ENCODE data around the gene AIFM3.
"Not testable (repeated sequence)": the region's sequence is repeated elsewhere in the genome, so short reads cannot be mapped to it uniquely, and the experiment has no call there.

Gene AIFM3

DNA sequence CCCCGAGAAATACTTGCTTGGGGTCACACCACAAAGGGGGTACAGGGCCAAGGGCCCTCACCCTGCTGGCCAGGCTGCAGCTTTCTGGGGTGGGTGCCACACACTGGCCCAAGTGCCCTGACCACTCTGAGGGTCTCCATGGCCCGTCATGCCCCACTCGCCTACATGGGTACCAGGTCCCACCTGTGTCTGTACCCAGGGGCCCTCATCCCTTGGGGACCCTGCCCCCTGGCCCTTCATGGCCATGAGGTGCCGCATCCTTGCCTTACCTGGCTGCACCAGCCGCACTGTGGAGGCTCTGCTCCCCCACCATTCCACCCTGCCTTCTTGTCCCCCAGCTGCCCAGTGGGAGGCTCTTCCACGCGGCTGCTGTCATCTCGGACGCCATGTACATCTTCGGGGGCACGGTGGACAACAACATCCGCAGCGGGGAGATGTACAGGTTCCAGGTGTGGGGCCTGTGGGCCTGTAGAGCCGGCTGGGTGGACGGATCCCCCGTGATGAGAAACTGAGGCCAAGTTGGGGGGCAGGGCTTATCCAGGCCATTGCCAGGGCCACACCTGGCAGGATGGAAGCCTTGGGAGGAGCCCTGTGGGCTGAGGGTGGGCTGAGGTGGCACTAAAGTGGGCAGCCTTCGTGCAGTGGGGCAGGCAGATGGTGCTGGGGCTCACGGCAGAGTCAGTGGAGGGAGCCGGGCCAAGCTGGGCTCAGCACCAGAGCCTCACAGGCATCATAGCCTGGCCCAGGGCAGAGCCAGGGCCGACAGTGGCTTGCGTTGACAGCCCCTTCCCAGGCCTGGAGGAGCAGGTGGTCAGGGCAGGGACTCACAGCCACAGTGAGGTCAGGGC is 25.6 kb downstream of the AIFM3 start:
- DNase-seq = no peak

DNA sequence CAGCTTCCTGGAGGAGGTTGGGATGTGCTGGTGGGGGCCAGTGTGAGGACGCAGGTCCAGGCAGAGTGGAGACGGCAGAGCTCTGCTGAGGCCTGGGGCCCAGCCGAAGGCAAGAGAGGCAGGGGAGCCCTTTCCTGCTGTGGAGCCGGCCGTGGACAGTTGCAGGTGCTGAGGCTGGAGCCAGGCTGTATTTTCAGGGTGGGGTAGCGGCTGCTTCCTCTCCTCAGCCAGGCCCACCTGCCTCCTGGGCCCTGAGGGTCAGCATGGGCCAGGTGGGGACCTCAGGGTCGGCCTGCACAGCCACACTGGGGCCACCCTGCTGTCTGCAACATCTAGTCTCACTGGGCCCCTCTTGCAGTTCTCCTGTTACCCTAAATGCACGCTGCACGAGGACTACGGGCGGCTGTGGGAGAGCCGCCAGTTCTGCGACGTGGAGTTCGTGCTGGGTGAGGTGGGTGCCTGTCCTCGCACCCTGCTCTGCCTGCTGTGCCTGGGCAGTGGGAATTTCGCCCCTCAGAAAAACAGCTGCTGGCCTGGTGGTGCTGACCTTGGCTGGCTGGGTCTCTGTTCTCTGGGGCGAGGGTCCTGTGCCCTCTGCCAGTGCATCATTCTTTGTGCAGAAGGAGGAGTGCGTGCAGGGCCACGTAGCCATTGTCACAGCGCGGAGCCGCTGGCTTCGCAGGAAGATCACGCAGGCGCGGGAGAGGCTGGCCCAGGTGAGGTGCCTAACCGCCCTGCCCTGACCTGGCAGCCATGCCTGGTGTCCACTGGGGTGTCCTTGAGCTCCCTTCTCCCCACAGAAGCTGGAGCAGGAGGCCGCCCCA is 26.5 kb downstream of the AIFM3 start:
- no peak for DNase-seq

DNA sequence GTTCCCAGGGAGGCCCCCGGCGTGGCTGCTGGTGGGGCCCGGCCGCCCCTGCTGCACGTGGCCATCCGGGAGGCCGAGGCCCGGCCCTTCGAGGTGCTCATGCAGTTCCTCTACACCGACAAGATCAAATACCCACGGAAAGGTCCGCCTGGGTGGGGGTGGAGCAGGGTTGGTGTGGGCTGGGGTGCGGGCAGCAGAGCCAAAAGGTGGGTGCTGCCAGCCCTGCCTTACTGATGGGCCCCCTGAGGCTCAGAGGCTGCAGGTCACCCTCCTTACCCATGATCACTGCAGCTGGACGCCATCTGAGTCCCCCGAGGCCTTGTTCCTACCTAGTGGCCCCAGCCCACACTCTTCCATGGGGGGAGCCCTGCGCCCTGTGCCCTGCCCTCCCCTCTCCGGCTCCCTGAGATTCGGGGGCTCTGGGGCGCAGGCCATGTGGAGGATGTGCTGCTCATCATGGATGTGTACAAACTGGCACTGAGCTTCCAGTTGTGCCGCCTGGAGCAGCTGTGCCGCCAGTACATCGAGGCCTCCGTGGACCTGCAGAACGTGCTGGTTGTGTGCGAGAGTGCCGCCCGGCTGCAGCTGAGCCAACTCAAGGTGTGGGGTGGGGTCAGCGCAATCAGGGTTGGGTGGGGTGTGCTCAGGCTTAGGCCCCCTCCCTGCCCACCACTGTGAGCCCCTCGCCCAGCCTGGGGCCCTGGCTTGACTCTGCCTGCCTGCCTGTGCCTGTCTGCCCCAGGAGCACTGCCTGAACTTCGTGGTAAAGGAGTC is 27.3 kb downstream of the AIFM3 start:
- DNase-seq = no peak

DNA sequence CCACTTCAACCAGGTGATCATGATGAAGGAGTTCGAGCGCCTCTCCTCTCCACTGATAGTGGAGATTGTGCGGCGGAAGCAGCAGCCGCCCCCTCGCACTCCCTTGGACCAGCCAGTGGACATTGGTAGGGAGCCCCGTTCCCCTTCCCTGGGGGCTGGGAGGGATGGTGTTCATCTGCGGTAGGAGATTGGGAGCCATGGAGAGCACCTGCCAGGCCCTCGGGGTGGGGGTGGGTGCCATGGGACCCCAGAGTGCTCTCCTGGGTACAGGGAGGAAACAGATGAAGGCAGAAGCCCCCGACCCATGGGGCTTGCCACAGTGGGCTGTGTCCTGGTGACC is 27.8 kb downstream of the AIFM3 start:
- DNase-seq = no peak

DNA sequence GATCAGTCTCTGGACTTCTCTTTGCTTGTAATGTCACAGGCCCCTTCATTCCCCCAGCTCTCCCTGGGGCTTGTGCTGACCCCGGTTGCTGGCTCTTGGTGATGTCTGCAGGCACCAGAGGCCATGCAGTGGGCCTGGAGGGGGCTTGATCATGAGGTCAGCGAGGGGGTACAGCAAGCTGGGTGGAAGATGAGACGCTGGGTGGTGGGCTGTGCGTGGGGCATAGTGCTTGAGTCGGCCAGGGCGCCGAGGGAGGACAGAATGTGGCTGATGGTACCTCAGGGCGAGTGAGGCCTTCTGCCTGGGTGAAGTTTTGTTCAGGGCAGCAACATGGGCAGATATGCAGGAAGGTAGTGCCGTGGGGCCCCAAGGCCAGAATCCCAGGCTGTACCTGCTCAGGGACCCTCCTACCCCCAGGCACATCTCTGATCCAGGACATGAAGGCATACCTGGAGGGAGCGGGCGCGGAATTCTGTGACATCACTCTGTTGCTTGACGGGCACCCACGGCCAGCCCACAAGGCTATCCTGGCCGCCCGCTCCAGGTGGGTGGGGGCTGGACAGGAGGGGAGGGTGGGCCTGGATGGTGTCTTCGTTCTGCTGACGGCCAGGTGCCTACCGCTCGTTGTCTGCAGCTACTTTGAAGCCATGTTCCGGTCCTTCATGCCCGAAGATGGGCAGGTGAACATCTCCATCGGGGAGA is 28.4 kb downstream of the AIFM3 start:
- DNase-seq = no peak

DNA sequence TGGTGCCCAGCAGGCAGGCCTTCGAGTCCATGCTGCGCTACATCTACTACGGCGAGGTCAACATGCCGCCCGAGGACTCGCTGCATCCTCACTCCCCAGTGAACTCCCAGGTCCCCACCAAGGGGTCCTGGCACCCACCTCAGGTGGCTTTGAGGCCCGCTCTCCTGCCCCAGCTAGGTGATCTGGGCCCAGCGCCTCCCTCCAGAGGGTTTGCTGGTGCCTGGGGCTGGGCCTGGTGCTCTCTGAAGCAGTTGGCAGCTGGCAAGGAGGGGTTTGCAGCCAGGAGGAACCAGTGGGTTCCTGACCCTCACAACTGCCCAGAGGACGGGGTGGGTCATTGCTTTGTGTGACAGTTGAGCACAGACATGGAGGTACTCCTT is 29.0 kb downstream of the AIFM3 start:
- DNase-seq = no peak

DNA sequence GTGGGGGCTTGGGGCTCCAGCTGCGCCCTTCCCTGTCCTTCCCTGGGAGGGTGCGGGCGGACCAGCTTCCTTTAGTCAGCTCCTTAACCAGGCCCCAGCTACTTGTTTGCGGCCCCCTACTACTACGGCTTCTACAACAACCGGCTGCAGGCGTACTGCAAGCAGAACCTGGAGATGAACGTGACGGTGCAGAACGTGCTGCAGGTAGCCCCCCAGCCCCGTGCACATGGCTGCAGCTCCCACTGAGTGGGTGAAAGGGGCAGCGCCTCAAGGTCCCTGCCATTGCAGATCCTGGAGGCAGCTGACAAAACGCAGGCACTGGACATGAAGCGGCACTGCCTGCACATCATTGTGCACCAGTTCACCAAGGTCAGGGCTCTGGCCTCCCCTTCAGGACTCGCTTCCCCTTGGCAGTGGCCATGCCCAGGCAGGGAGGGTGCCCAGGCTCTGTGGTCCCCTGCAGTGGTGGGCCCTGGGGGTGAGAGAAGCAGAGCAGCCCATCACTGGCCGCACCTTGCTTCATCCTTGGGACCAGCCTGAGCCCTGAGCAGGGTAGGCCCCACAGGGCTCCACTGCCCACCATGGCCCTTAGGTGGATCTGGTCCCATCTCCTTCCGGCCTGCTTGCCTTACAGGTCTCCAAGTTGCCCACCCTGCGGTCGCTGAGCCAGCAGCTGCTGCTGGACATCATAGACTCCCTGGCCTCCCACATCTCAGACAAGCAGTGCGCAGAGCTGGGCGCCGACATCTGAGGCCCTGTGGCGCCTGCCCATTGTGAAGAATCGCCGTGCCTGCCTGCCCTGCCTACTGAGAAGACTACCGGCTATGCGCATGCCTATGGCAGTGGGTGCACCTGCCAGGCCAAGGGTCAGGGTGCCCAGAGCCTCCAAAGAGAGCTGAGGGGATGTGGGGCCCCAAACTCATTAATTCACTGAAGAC is 29.8 kb downstream of the AIFM3 start:
- no peak for DNase-seq

DNA sequence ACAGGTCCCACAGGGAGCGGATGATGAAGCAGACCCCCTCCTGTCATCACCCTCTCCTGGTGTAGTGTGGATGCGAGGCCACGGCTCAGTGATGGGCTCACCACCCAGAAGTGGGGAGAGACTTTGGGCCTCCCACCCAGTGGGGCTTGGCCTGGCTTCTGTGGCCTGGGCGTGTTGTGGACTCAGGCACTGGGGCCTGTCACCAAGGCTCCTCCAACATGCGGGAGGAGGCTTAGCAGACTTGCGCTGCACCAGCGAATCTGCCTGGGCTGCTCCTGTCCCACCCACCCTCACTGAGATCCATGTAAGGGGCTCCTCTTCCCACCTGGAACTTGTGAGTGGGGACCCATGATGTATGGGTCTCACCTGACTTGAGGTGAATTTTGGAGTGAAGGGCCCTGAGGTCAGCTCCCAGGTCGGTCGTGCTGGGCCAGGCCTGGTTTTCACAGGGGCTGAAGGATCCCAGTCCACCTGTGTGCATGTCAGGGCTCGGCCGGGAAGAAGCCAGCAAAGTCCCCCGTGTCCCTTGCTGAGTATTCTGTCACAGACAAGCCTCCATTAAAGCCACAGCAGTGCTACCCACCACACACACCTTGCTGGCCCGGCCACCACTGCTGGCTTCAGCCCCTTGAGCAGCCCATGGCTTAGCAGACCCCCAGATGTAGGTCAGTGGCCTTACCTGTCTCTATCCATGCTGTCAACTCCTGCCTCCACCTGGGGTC is 30.6 kb downstream of the AIFM3 start:
- DNase-seq = no peak

DNA sequence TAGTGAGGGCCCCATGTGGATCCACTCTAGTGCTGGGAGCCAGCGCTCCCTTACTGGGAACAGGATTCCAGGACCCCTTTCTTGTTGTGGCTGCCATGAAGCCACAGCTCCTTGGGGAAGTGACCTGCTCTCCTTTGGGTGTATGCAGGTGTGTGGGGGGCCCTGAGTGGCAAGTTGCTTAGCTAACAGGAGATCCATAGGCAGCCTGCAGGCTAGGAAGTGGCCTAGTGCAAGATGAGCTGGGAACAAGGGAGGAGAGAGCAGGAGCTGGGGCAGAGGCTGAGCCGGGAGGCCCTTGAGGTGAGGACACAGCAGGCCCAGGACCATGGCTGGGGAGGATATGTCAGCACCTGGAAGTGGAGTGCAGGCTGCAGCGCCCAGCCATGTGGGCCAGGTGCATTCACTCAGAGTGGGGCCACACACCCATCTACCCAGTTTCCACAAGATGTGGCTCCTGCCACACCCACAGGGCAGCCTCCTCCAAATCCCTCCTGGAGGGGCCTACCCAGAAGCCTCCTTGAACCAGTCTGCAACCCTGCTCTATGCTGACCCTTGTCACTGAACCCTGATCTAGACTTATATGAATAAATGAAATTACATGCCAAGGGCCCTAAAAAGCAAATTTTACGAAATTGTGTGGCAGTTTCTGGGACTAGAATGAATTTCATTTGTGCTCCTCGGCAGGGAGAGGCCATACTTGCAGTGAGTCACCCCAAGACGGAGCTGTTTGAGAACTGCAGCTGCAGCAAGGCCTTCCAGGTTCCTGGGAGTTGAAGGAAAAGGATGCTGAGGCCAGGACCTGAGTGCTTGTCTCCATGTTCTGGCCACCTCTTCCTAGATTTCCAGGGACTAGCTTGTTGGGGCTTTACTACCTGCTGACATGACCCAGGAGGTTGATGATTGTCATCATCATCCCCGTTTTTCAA is 31.6 kb downstream of the AIFM3 start:
- no peak for DNase-seq

DNA sequence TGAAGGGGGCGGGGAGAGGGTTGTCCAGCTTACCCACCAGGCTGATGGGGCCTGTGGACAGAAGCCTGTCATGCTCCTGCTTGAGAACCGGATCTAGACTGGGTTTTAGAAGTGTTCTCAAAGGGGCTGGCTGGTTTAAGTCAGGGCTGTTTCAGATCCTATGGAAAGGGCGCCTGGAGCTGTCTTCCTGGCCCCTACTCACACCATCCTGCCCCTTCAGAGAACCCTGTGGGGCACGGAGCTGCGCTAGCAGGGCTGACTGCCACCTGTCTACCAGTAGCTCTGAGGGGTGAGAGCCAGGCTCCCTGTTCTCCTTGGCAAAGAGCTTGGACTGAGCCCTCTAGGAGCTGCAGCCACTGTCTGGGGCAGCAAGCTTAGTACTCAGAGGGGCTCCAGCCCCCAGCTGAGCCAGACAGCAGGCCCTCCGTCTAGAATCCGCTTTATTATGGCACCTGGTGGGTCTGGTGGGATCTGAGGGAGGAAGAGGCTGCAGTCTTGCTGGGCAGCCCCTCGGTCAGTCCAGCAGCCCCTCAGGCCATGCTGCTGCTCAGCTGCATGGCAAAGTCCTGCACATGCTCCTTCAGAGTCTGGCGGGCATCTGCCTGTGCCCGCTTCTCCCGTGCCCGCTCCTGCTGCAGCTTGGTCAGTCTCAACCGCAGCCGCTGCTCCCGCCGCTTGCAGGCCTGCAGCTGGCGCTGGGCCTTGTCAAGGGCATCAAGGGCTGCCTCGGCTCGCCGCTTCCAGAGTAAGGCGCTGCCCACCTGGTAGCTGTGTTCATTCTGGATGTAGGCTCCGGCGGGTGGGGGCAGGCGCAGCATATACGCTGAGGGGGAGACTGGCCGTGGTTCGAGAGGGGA is 32.5 kb downstream of the AIFM3 start:
- no peak for DNase-seq

DNA sequence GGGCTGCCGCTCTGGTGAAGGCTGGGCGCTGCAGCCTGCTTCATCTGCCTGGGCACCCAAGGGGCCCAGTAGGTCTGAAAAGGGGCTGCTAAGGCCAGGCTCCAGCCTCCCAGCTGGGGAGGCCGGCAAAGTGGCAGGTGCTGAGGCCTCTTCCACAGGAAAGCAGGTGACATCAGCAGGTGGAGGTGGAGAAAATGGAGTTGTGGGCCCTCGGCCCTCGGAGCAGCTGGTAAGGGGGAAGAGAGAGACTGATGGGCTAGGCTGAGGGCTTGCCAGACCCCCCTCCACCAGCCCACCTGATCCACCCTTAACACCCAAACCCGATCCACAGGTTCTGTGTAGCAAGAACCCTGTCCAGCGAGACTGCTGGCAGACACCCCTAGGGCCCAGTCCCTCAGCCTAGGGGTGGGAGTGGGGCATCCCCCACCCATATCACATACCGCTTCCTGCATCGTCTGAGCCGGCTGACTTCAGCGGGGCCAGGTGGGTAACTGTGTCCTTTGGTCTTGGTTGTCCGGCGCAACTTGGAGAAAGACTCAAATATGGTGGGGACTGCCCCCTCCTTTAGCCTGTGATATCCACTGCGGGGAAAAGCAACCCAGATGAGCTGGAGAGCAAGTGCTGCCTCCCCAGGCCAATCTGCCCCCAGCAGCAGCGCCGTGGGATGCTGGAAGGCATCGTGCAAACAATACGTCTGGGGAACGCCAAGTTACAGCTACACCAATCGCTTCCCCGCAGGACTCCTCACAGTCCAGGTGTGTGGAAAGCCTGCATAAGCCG is 33.3 kb downstream of the AIFM3 start:
- DNase-seq = peak; percentile 36

DNA sequence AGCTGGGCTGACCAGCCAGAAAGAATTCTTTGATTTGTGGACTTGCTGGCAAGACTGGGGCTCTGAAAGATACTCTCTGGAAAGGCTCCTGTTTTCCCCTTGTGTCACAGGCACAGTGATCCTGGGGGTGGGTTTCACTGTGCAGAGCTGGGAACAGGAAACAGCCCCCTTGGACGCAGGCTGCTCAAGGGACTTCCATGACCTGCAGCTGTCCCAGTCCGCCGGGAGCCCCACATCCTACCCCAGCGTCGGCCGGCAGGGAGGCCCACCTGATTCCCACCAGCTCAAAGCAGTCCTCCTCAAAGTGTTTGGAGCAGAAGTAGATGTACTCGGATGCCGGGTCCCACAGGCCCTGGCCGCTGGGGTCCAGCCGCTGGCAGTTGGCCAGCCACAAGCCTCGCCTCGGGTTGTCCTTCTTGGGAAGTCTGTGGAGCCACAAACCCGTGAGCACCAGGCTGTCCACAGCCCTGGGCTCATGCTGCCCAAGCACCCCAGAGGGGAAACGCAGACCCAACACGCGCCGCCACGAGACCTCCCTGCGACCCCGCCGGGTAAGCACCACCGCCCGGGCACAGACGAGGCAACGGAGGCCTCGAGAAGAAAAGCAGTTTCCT is 34.0 kb downstream of the AIFM3 start:
- DNase-seq = no peak

DNA sequence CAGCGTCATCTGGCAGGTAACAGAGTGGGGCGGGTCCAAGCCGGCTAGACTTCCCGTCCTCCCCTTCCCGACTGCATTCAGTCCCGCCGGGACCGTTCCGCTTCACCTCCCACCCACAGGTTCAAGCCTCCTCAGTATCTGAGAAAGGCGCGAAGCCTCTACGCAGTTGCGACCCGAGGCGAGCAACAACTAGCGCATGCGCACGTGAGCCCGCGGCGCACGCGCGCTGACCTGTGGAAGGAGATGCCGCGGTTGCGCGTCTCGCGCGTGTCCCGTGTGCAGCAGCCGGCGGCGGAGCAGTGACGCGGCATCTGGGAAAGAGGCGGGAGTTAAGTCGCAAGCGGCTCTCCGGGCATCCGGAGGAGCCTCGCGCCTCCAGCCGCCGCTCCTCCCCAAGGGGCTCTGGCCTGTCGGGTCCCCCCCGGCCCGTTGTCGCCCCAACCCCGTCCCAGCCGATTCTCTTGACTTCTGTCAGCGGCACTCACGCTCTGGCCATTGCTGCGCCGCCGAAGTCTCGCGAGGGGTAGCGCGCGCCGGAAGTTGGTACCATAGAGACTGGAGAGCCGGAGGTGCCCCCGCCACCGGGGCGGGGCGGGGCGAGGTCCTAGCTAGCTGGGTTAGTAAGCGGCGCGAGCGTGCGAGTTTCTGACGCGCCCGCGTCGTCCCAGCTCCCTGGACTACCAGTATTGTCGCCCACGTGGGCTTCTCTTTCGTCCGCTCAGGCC is 34.7 kb downstream of the AIFM3 start, which contains the start of gene THAP7:
TSS of gene THAP7 (minus strand) at position 518 of the 725 bp plus-strand sequence. CDS start at position 311, 207 bp downstream.
- peak; percentile 97 for DNase-seq

DNA sequence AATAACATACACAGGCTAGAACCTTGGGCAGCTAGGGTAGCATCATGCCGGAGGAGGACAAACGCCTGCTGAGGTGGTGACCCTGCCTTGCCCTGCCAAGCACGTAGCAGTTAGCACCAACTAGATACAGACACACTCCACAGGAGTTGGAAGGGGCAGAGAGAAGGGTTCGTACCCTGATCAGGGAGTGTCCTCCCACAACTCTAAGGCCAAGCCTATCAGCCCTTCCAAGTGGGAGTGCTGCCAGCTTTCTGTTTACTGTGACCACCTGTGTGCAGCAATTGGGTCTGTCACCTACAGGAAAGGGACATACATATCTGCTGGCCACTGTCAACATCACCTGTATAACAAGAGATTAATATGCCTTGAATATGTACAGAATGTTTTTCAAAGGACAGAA is 36.7 kb downstream of the AIFM3 start:
- DNase-seq = no peak

DNA sequence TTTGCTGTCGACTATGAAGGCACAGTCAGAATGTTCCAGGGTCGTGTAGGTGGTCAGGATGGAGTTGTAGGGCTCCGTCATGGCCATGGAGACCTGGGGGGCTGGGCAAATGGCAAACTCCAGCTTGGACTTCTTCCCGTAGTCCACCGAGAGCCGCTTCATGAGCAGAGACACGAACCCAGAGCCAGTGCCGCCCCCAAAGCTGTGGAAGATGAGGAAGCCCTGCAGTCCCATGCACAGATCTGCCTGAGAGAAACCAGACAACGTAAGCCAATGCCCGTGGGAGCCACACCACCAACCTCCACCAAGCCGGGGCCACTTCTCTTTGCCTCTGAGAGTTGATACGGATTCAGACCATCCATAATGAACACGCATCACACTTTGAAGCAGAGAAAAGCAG is 42.2 kb downstream of the AIFM3 start:
- not testable (repeated sequence) for DNase-seq

DNA sequence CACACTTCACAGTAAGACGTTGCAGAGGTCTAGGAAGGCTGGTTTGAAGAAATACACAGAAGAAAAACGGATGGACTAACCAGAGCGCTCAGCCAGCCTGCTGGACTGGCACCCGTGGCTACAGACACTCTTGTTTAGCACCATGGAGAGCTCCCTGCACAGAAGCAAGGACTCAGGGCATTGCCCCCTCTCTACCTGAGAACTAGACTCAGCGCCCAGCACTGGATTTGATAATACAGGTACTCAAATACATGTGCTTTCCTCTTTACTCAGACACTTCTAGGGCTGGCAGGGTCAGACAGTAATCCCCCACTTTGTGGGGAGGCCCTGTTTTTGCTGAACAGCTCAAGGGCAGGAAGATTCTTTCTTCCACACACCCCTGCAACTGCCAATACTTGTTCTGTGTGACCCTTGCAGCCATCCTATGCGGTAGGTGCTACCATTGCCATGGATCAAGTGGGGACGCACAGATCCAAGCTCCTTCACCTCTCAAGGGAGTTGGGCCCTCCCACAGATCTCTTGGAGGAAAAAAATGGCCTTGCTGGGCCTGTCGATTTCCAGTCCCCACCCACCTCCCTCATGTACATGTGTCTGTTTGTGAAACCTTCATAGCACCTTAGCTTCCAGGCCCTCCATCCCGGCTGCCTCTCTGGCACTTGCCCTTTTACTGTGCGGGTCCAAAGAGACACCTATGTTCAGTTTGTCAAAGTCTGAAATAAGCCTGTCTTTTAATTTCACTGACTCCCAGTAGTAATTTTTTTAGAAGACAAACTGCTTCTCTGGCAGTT is 42.8 kb downstream of the AIFM3 start:
- no peak for DNase-seq

Measured in activated T-cell treated with anti-CD3 and anti-CD28 coated beads, Interleukin-2, amount 50 U/mL, for 1 hour (primary cell).